ENCODE results near the gene SLC25A26.

Gene SLC25A26

DNA sequence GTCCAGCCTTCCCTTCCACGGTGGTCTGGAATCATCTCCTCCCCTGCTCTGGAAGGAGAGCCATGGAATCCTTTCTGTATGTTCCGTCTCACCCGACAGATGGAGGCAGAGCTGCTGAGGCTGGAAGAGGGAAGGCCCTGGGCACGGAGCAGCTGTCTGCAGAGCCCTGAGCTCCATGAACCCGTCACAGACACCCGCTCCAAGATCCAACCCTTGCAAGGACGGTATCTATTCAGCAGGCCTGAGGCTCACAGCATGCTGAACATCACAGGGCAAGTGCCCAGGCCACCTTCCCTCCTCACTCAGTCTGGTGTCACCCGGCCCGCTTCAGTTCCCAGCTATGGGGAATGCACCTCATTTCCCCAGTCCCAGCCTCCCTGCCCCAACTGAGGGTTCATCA is 176.1 kb downstream of the SLC25A26 start:
- no peak for DNase-seq (ENCODE audit: low read depth)
- Histone ChIP-seq H3K27me3 (replicated peaks; ENCODE audit: control insufficient read depth, insufficient read depth, low read length) (no peaks in the 10 kb centered on the region), H3K36me3 (ENCODE audit: control insufficient read depth, insufficient read depth, low read length, severe bottlenecking) (peaks cover 7% of the 10 kb centered on the region)

DNA sequence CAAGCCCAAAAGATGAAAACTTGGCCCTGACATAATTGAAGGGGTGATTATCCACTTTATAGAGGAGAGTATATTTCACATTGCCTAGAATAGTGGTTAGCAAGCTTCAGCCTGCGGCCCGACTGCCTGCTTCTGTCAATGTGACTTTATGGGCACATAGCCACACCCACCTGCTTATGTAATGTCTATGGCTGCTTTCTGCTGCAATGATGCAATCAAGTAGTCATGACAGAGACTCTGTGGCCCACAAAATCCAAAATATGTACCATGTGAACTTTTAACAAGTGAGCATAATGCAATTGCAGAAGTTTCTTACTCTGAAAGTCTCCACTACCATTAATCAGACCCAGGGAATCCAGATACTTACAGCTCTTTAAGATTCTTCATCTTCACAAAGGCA is 176.9 kb downstream of the SLC25A26 start:
- no peaks in the 10 kb centered on the region for H3K27me3 ChIP-seq (replicated peaks; ENCODE audit: control insufficient read depth, insufficient read depth, low read length)
- no peaks in the 10 kb centered on the region for H3K9me3 ChIP-seq (ENCODE audit: control insufficient read depth, low read length)
- peaks cover 24% of the 10 kb centered on the region for H3K4me1 ChIP-seq (ENCODE audit: control insufficient read depth, insufficient read depth, low read length)
- H3K4me3 ChIP-seq (ENCODE audit: low read length): no peak overlapping the region
- DNase-seq (ENCODE audit: low read depth): peak; percentile 35
- no peak overlapping the region for H3K9ac ChIP-seq (ENCODE audit: low read length)
- peaks cover 3% of the 10 kb centered on the region for H3K36me3 ChIP-seq (ENCODE audit: control insufficient read depth, insufficient read depth, low read length, severe bottlenecking)

More for the DNA sequence above, 176.1 kb downstream of the SLC25A26 start:
- no peak overlapping the region for H3K9ac ChIP-seq (ENCODE audit: low read length)
- H3K4me1 ChIP-seq (ENCODE audit: control insufficient read depth, insufficient read depth, low read length): peaks cover 21% of the 10 kb centered on the region
- no peak overlapping the region for H3K4me3 ChIP-seq (ENCODE audit: low read length)
- no peaks in the 10 kb centered on the region for H3K9me3 ChIP-seq (ENCODE audit: control insufficient read depth, low read length)

DNA sequence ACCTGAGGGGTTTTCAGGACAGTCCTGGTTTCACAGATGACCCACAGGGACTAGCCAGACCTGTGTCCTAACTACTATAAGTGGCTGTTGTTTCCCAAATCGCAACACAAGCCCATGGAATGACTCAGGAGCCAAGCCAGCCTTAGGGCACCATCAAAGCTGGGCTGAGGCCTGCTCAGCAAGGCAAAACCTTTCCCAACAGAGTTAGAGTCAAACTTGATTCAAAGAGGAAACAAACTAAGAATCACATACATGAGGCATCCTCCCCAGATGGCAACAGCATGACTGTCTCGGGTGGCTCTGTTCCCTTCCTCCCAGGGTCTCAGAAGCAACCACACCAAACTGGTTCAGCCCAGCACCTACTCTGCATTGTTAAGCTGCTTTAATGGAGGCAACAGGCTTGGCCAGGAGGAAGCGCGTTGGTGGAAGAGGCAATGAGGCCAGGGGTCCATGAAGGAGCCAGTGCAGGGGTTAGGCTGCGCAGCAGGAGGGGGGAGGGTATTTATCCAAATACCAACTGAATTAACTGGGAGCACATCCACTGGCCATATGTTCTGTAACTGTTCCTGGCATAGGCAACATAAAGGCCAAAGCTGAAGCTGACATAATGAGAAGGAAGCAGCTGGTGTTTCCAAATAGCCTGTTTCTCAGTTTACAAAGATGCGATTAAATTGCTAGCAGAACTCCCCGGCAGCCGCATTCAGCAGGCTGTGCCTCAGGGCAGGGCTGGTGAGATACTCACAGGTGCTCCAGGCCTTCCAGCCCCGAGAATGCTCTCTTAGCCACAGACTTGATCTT is 177.6 kb downstream of the SLC25A26 start:
- DNase-seq (ENCODE audit: low read depth): no peak
- no peaks in the 10 kb centered on the region for H3K9me3 ChIP-seq (ENCODE audit: control insufficient read depth, low read length)

DNA sequence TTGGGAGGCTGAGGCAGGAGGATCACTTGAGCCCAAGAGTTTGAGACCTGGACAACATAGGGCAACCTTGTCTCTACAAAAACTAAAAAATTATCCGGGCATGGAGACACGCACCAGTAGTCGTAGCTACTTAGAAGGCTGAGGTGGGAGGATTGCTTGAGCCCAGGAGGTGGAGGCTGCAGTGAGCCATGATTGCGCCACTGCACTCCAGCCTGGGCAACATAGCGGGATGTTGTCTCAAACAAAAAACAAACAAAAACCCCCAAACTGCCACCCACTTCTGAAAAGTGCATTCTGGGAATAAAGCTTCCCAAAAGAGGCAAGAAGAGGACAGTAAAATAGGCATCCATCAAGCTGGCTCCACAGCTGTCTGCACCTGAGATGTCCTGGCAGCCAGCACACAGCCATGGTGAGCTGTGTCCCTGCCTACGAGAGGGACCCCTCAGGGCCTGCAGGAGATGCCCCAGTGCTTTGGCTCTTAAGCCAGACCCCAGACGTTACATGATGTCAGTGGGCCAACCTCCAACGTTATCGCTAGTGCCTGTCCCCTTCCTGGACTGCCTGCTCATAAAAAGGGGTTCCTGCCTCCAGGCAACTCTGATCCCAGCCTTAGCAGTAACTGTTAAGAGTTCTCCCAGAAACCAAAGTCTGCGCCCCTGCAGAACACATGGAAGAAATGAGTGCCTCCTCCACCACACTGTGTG is 178.9 kb downstream of the SLC25A26 start:
- H3K4me1 ChIP-seq (ENCODE audit: control insufficient read depth, insufficient read depth, low read length): peaks cover 23% of the 10 kb centered on the region
- no peak overlapping the region for H3K9ac ChIP-seq (ENCODE audit: low read length)
- H3K4me3 ChIP-seq (ENCODE audit: low read length): no peak overlapping the region
- peaks cover 3% of the 10 kb centered on the region for H3K36me3 ChIP-seq (ENCODE audit: control insufficient read depth, insufficient read depth, low read length, severe bottlenecking)
- no peaks in the 10 kb centered on the region for H3K27me3 ChIP-seq (replicated peaks; ENCODE audit: control insufficient read depth, insufficient read depth, low read length)
- no peak for DNase-seq (ENCODE audit: low read depth)
- H3K9me3 ChIP-seq (ENCODE audit: control insufficient read depth, low read length): no peaks in the 10 kb centered on the region

More for the DNA sequence above, 177.6 kb downstream of the SLC25A26 start:
- Histone ChIP-seq H3K27me3 (replicated peaks; ENCODE audit: control insufficient read depth, insufficient read depth, low read length) (no peaks in the 10 kb centered on the region), H3K4me1 (ENCODE audit: control insufficient read depth, insufficient read depth, low read length) (peaks cover 23% of the 10 kb centered on the region), H3K4me3 (ENCODE audit: low read length) (no peak overlapping the region), H3K36me3 (ENCODE audit: control insufficient read depth, insufficient read depth, low read length, severe bottlenecking) (peaks cover 3% of the 10 kb centered on the region), H3K9ac (ENCODE audit: low read length) (no peak overlapping the region)

DNA sequence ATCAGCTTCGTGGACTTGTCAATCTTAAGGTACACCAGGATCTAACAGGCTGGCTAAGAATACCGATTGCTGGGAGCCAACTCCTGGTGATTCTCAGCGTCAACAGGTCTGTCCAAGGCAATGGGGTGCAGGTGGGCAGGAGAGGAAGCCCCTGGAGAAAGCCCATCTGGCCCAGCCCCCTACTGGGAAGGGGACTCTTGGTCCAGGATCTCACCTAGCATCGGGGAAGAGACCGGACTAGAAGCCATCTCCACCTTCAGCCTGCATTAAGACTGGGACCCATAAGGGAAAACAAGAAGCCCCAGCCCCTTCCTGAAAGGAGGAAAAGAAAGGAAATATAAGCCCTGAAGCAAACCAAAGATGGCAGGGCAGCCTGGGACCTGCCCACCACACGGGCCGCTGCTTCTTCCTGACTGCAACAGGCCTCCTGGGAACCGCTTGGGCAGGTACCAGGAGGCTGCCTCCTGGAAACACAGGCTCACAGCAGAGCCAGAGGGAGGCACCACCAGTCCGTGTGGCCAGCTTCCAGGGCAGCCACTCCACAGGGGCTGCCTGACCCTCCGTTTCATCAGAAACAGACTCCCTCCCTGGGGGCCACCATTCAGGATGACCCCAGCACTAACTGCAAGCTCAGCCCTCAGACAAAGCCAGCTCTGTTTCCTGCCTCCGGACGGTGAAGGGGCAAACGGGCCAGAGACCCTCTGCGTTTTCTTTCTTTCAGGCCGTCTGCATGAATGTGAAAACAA is 179.8 kb downstream of the SLC25A26 start:
- no peak for DNase-seq (ENCODE audit: low read depth)
- H3K4me1 ChIP-seq (ENCODE audit: control insufficient read depth, insufficient read depth, low read length): peaks cover 32% of the 10 kb centered on the region
- H3K27me3 ChIP-seq (replicated peaks; ENCODE audit: control insufficient read depth, insufficient read depth, low read length): no peaks in the 10 kb centered on the region
- H3K9ac ChIP-seq (ENCODE audit: low read length): no peak overlapping the region
- no peak overlapping the region for H3K4me3 ChIP-seq (ENCODE audit: low read length)
- H3K9me3 ChIP-seq (ENCODE audit: control insufficient read depth, low read length): no peaks in the 10 kb centered on the region
- H3K36me3 ChIP-seq (ENCODE audit: control insufficient read depth, insufficient read depth, low read length, severe bottlenecking): peaks cover 1% of the 10 kb centered on the region

DNA sequence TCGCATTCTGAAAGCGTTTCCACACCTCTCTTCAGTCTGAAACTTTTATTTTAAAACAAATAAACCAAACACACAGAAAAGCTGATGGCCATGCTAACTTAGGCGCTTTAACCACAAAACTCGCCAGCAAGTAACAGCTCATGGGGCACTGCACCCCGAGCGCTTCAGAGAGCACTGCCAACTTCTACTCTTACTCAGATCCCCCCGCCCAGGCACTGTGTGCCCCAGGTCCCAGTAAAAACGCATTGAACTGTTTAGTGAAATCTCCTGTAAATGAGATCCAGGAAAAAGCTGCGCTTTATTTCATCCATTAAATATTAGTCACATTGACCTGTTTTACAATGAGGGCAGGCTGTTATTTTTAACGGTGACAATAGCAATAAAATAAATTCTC is 180.4 kb downstream of the SLC25A26 start:
- H3K4me1 ChIP-seq (ENCODE audit: control insufficient read depth, insufficient read depth, low read length): peaks cover 38% of the 10 kb centered on the region
- DNase-seq (ENCODE audit: low read depth): no peak
- H3K27me3 ChIP-seq (replicated peaks; ENCODE audit: control insufficient read depth, insufficient read depth, low read length): no peaks in the 10 kb centered on the region
- H3K9me3 ChIP-seq (ENCODE audit: control insufficient read depth, low read length): no peaks in the 10 kb centered on the region
- H3K36me3 ChIP-seq (ENCODE audit: control insufficient read depth, insufficient read depth, low read length, severe bottlenecking): no peaks in the 10 kb centered on the region
- H3K4me3 ChIP-seq (ENCODE audit: low read length): no peak overlapping the region
- no peak overlapping the region for H3K9ac ChIP-seq (ENCODE audit: low read length)

DNA sequence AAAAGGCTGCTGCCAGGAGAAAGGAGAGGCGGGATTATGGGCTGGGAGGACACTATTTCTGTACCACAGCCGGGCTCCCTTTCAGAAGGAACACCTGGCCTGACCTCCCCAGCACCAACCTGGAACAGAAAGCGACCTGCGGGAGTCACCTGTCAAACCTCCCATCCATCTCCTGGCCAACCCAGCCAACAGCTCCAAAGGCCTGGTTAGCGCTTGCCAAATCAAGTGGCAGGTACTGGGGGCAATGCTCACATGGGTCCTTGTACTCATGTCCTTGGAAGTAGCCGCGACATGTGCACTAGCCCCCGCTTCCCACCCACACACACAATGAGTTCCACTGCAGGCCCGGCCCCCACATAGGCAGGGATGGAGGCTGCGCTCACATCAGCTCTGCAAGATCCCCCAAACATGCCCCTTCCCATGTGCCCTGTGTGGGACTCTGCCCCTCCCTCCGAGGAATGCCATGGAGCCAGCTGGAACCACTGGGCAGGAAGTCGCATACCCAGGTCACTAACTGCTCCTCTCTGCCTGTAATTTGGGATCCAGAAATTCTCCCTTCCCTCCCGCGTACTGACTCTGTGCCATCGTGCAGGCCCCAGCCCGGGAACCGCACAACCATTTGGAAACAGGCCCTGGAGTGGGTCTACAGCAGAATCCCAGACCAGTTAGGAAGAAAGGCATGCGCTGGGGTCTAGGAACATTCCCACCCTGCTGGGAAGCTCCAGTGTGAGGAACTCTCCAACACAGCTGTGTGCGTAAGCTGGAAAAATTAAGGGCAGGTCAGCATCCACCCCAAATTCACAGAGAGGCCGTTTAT is 181.1 kb downstream of the SLC25A26 start:
- Histone ChIP-seq H3K4me1 (ENCODE audit: control insufficient read depth, insufficient read depth, low read length) (peaks cover 41% of the 10 kb centered on the region), H3K27me3 (replicated peaks; ENCODE audit: control insufficient read depth, insufficient read depth, low read length) (no peaks in the 10 kb centered on the region), H3K36me3 (ENCODE audit: control insufficient read depth, insufficient read depth, low read length, severe bottlenecking) (no peaks in the 10 kb centered on the region), H3K4me3 (ENCODE audit: low read length) (no peak overlapping the region), H3K9ac (ENCODE audit: low read length) (no peak overlapping the region), H3K9me3 (ENCODE audit: control insufficient read depth, low read length) (no peaks in the 10 kb centered on the region)
- DNase-seq (ENCODE audit: low read depth): no peak

DNA sequence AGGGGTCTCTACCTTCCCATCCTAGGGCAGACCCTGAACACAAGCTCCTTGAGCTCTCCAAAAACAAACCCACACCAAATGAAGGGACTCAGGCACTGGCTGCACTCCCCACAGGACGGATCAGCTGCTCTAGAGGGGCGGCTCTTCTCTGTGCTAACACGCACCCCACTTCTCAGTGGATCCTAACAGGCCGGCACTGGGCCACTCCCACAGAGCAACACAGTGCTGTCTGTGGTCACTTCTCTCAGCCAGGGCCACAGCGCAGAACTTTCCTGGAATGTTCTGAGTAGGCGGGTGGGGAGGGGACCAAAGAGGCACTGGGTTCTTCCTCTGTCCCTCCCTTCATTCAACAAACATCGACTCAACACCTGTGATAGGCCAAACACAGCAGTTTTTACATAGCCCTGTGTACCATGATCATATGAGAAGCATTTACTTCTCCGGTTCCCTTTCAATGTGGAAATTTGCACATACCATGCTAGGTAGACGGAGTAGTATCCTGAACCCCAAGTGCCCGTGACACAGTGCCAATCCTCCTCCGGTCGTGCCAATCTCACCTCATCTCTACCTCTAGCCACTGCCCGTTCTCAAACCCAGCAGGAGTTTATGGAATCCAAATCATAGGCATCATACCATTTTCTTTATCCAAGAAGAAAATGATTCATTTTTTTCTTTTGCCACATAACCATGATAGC is 181.9 kb downstream of the SLC25A26 start:
- Histone ChIP-seq H3K9ac (ENCODE audit: low read length) (no peak overlapping the region), H3K9me3 (ENCODE audit: control insufficient read depth, low read length) (no peaks in the 10 kb centered on the region), H3K4me3 (ENCODE audit: low read length) (no peak overlapping the region), H3K4me1 (ENCODE audit: control insufficient read depth, insufficient read depth, low read length) (peaks cover 45% of the 10 kb centered on the region), H3K27me3 (replicated peaks; ENCODE audit: control insufficient read depth, insufficient read depth, low read length) (no peaks in the 10 kb centered on the region), H3K36me3 (ENCODE audit: control insufficient read depth, insufficient read depth, low read length, severe bottlenecking) (no peaks in the 10 kb centered on the region)
- no peak for DNase-seq (ENCODE audit: low read depth)

DNA sequence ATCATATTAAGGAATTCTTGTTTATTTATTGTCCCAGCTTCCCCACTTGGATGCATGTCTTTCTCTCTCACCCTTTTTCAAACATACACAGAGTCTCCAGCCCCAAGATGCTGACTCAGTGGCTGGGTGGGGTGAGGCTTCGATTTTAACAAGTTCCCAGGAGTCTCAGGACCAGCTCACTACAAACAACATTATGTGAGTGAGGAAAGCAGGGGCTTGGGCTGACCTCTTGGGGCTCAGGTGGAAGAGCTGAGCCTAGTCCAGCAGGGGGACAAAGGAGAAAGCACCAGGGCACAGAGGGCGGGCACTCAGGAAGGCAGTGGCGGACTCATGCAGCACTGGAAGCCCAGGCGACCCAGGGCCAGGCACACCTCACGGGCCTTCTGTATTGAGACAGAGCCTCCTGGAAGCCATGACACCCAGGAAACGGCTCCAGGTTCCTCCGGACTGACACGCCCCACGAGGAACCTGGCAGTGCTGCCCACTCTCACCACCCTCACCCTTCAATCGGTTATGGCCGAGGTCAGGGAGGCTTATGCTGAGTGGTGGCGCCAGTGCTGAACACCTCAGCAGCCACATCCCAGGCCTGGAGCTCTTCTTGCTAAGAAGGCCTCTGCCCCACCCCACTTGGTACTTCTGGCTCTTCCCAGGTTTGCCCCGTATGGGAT is 182.7 kb downstream of the SLC25A26 start:
- no peak for DNase-seq (ENCODE audit: low read depth)
- H3K27me3 ChIP-seq (replicated peaks; ENCODE audit: control insufficient read depth, insufficient read depth, low read length): no peaks in the 10 kb centered on the region
- no peaks in the 10 kb centered on the region for H3K36me3 ChIP-seq (ENCODE audit: control insufficient read depth, insufficient read depth, low read length, severe bottlenecking)
- no peak overlapping the region for H3K9ac ChIP-seq (ENCODE audit: low read length)
- H3K4me3 ChIP-seq (ENCODE audit: low read length): no peak overlapping the region
- H3K4me1 ChIP-seq (ENCODE audit: control insufficient read depth, insufficient read depth, low read length): peaks cover 38% of the 10 kb centered on the region
- H3K9me3 ChIP-seq (ENCODE audit: control insufficient read depth, low read length): no peaks in the 10 kb centered on the region

DNA sequence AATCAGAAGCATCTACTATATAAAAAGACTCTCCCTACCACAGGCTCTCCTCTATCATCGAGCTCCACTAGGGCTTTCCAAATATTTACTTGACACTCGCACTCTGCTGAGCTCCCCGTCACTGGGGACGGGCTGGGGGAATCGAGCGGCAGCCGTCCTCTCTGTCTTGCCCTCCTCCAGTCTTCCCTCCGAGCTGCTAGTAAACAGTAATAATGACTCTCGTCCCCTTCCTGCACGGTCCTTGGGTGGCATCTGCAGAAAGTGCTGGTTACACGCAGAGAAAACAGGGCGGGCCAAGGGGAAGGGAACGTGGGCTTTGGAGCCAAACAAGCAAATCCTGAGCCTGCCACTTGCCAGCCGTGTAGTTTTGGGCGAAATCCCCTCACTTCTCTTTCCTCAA is 183.4 kb downstream of the SLC25A26 start:
- H3K4me1 ChIP-seq (ENCODE audit: control insufficient read depth, insufficient read depth, low read length): peaks cover 32% of the 10 kb centered on the region
- no peaks in the 10 kb centered on the region for H3K36me3 ChIP-seq (ENCODE audit: control insufficient read depth, insufficient read depth, low read length, severe bottlenecking)
- no peaks in the 10 kb centered on the region for H3K27me3 ChIP-seq (replicated peaks; ENCODE audit: control insufficient read depth, insufficient read depth, low read length)
- no peak for DNase-seq (ENCODE audit: low read depth)
- no peaks in the 10 kb centered on the region for H3K9me3 ChIP-seq (ENCODE audit: control insufficient read depth, low read length)
- no peak overlapping the region for H3K9ac ChIP-seq (ENCODE audit: low read length)
- H3K4me3 ChIP-seq (ENCODE audit: low read length): no peak overlapping the region

All from adipocyte (in vitro differentiated cells).